GM18498 (cell line): ENCODE measurements around the gene EXOC3L2.
"Not testable (repeated sequence)": the region's sequence is repeated elsewhere in the genome, so short reads cannot be mapped to it uniquely, and the experiment has no call there.

Experiments used
- ATAC-seq: cut with Tn5 transposase; IDR thresholded peaks from one replicate; pipeline ENCODE4 v1.9.1; 2021; ENCODE audit warnings: mild to moderate bottlenecking, moderate library complexity; ENCODE audit not compliant: unreplicated experiment

The EXOC3L2 gene

GRCh38 chr19:45245334-45245787, at the start of gene EXOC3L2:
EXOC3L2 (minus strand) TSS chr19:45245407; CDS start chr19:45239045, 6,362 bp downstream.
- ATAC-seq = no peak

- no peak for ATAC-seq
These were observed 49.3 kb upstream of the EXOC3L2 start for GRCh38 chr19:45294291-45295029.

GRCh38 chr19:45293682-45294081, 48.5 kb upstream of the EXOC3L2 start:
- ATAC-seq = no peak

- ATAC-seq = no peak
These were observed 46.6 kb upstream of the EXOC3L2 start for GRCh38 chr19:45291834-45292233.

GRCh38 chr19:45290381-45290931, 45.2 kb upstream of the EXOC3L2 start:
- ATAC-seq = no peak

GRCh38 chr19:45283443-45284033, 38.3 kb upstream of the EXOC3L2 start:
- no peak for ATAC-seq

GRCh38 chr19:45280471-45280961, 35.3 kb upstream of the EXOC3L2 start:
- no peak for ATAC-seq

GRCh38 chr19:45279587-45280192, 34.5 kb upstream of the EXOC3L2 start:
- ATAC-seq = no peak

GRCh38 chr19:45278087-45278486, 32.9 kb upstream of the EXOC3L2 start:
- no peak for ATAC-seq

- no peak for ATAC-seq
These were observed 31.1 kb upstream of the EXOC3L2 start for GRCh38 chr19:45276284-45276687.

- ATAC-seq = no peak
These were observed 30.3 kb upstream of the EXOC3L2 start for GRCh38 chr19:45275370-45275971.

- ATAC-seq = no peak
These were observed 28.3 kb upstream of the EXOC3L2 start for GRCh38 chr19:45273521-45273855.

GRCh38 chr19:45271735-45272108, 26.5 kb upstream of the EXOC3L2 start:
- ATAC-seq = no peak

- no peak for ATAC-seq
These were observed 26.0 kb upstream of the EXOC3L2 start for GRCh38 chr19:45271098-45271734.

- not testable (repeated sequence) for ATAC-seq
These were observed 24.7 kb upstream of the EXOC3L2 start for GRCh38 chr19:45269939-45270338.

- no peak for ATAC-seq
These were observed 22.1 kb upstream of the EXOC3L2 start for GRCh38 chr19:45267296-45267695.

- no peak for ATAC-seq
These were observed 20.2 kb upstream of the EXOC3L2 start for GRCh38 chr19:45265375-45265774.

- ATAC-seq = no peak
These were observed 19.6 kb upstream of the EXOC3L2 start for GRCh38 chr19:45264781-45265317.

- no peak for ATAC-seq
These were observed 17.8 kb upstream of the EXOC3L2 start for GRCh38 chr19:45263013-45263412.

- no peak for ATAC-seq
These were observed 17.4 kb upstream of the EXOC3L2 start for GRCh38 chr19:45262570-45262969.

GRCh38 chr19:45258862-45259261, 13.7 kb upstream of the EXOC3L2 start:
- ATAC-seq = no peak
